Neural cell (in vitro differentiated cells): ENCODE results near the gene TRIM32.

Source experiments
- EP300 ChIP-seq: fragments of 450-650 bp; conservative IDR thresholded peaks from 2 replicates; pipeline ENCODE4 v1.6.1; 2014; ENCODE audit warnings: antibody characterized with exemption, mild to moderate bottlenecking, moderate library complexity; ENCODE audit not compliant: poor library complexity, severe bottlenecking
- EZH2 ChIP-seq: fragments of 200-600, 300-800 bp; shearing (Covaris generic), sonication (generic); IDR thresholded peaks from 2 replicates; pipeline ENCODE4 v1.6.1; 2014; ENCODE audit warnings: antibody characterized with exemption, low read length, borderline replicate concordance, mild to moderate bottlenecking; ENCODE audit not compliant: insufficient read depth, poor library complexity, severe bottlenecking
- MXI1 ChIP-seq: fragments of 450-650 bp; conservative IDR thresholded peaks from 2 replicates; pipeline ENCODE4 v1.6.1; 2014; ENCODE audit warnings: antibody characterized with exemption, mild to moderate bottlenecking; ENCODE audit not compliant: poor library complexity, severe bottlenecking
- SMC3 ChIP-seq: fragments of 450-650 bp; conservative IDR thresholded peaks from 2 replicates; pipeline ENCODE4 v1.6.1; 2014; ENCODE audit warnings: antibody characterized with exemption, mild to moderate bottlenecking, moderate library complexity; ENCODE audit not compliant: poor library complexity
- TAF1 ChIP-seq: IDR thresholded peaks from 2 replicates; pipeline ENCODE4 v1.6.1; 2012; ENCODE audit warnings: low read depth
- TF ChIP-seq, protein P1 (sequence below): fragments of 450-650 bp; IDR thresholded peaks from 2 replicates; pipeline ENCODE4 v1.5.1; 2014; ENCODE audit warnings: antibody characterized with exemption, mild to moderate bottlenecking, moderate library complexity; ENCODE audit not compliant: poor library complexity, severe bottlenecking

DNA sequence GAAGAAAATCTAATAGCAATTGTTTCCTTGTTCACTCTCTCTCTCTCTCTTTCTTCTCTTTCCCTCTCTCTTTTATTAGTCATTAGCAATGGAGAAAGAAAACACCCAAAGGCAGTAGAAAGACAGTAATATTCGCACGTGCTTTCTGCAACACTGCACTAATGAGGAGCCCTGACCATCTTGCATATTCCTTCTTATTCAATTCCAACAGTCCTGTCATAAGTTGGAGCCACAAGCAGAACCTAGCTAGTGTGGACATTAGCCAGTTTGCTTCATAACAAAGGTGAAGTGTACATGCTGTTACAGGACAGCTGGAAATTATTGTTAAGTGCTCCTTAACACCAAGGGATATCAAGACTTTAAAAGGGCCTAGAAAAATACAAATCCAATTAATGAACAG lies 63.4 kb downstream of the TRIM32 start:
- TF ChIP-seq, protein P1, sequence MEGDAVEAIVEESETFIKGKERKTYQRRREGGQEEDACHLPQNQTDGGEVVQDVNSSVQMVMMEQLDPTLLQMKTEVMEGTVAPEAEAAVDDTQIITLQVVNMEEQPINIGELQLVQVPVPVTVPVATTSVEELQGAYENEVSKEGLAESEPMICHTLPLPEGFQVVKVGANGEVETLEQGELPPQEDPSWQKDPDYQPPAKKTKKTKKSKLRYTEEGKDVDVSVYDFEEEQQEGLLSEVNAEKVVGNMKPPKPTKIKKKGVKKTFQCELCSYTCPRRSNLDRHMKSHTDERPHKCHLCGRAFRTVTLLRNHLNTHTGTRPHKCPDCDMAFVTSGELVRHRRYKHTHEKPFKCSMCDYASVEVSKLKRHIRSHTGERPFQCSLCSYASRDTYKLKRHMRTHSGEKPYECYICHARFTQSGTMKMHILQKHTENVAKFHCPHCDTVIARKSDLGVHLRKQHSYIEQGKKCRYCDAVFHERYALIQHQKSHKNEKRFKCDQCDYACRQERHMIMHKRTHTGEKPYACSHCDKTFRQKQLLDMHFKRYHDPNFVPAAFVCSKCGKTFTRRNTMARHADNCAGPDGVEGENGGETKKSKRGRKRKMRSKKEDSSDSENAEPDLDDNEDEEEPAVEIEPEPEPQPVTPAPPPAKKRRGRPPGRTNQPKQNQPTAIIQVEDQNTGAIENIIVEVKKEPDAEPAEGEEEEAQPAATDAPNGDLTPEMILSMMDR, result no peak
- no peak for TF ChIP-seq MXI1
- TF ChIP-seq EZH2, result no peak
- no peak for TF ChIP-seq EP300
- TF ChIP-seq TAF1, result no peak
- no peak for TF ChIP-seq SMC3
